22Rv1 (cell line): ENCODE data around the gene DSC3.

Source experiments
- CTCF ChIP-seq: fragments of 450-650 bp; IDR thresholded peaks from 2 replicates; pipeline ENCODE4 v1.5.1; 2017; ENCODE audit warnings: mild to moderate bottlenecking
- ZFX ChIP-seq: fragments of 450-650 bp; IDR thresholded peaks from 2 replicates; pipeline ENCODE4 v1.6.1; 2017; ENCODE audit warnings: antibody characterized with exemption, borderline replicate concordance

- no peak for TF ChIP-seq CTCF
- TF ChIP-seq ZFX = no peak
These were observed 8.0 kb downstream of the DSC3 start for GRCh38 chr18:31034541-31034940.
